Ectodermal cell (in vitro differentiated cells): ENCODE data around the gene SNX14.

Experiments used
- H3K27ac ChIP-seq: 2 replicates; pipeline ENCODE4 v1.7.0; 2013; ENCODE audit warnings: mild to moderate bottlenecking, low read depth, low read length; ENCODE audit not compliant: insufficient read depth, poor library complexity, severe bottlenecking
- H3K27me3 ChIP-seq: 2 replicates; pipeline ENCODE4 v1.7.0; 2013; ENCODE audit warnings: mild to moderate bottlenecking, low read length; ENCODE audit not compliant: insufficient read depth, control insufficient read depth, poor library complexity, severe bottlenecking
- H3K36me3 ChIP-seq: one replicate; pipeline ENCODE4 v1.7.0; 2013; ENCODE audit warnings: low read length; ENCODE audit not compliant: control insufficient read depth, insufficient read depth
- H3K4me1 ChIP-seq: one replicate; pipeline ENCODE4 v1.7.0; 2013; ENCODE audit warnings: low read length; ENCODE audit not compliant: control insufficient read depth, insufficient read depth
- H3K4me3 ChIP-seq: 2 replicates; pipeline ENCODE4 v1.7.0; 2013; ENCODE audit warnings: low read depth, low read length, control low read depth; ENCODE audit not compliant: insufficient read depth
- H3K9me3 ChIP-seq: 2 replicates; pipeline ENCODE4 v1.7.0; 2013; ENCODE audit warnings: mild to moderate bottlenecking, low read length, moderate library complexity; ENCODE audit not compliant: control insufficient read depth
- WGBS, 2 experiments: methylation state at CpG; one replicate each; pipeline ENCODE4 v1.1.7; 2013; ENCODE audit warnings: missing lambda C conversion rate in 2 of 2; 5-methylcytosine and 5-hydroxymethylcytosine counted together

SNX14 gene

DNA sequence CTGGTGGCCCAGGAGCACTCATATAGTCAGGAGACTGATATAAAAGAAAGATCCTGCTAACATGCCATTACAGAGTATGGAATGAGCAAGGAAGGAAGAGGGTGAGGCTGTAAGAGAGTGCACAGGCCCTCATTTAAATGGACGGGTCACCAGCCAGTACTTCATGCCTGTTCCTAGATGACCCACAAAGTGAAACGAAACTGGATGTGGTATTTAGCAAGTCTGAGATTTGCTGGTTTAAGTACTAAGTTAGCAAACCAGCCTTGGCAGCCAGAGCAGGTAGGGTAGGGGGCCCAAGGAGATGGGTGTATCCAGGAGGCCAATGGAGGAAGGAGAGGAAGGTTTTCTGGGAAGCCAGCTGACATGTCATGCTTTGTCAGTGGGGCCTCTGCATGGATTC is 127.9 kb downstream of the SNX14 start:
- Histone ChIP-seq H3K36me3 (no peaks in the 10 kb centered on the region), H3K4me1 (no peaks in the 10 kb centered on the region), H3K27me3 (no peaks in the 10 kb centered on the region), H3K27ac (no peak overlapping the region), H3K4me3 (no peak overlapping the region), H3K9me3 (no peaks in the 10 kb centered on the region)
- WGBS, 2 experiments: 84 to 90% methylated on average over 2 of the region's 2 CpGs

DNA sequence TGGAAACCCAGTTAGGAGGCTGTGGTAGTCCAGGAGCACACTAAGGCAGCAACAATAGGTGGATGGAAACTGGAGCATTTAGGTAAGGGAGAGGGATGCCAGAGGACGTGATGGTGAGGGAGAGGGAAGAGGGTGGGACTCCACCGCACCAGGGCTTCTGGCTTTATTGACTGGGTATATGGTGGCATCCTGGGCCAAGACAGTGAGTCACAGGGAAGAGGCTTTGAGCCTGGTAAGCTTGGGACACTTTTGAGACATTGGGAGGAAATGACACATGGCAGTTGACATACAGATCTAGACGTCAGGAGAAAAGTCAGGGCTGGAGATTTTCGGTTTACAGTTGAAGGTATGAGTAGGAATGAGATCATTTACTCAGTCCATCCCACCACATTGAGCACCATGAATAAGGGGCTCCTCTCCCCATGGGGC is 128.9 kb downstream of the SNX14 start:
- WGBS, 2 experiments: 85 to 93% methylated on average over 3 of the region's 4 CpGs
- Histone ChIP-seq H3K4me3 (no peak overlapping the region), H3K4me1 (no peaks in the 10 kb centered on the region)

GRCh38 chr6:85464260-85464644 is 129.4 kb downstream of the SNX14 start:
- H3K4me1 ChIP-seq: no peaks in the 10 kb centered on the region
- no peak overlapping the region for H3K4me3 ChIP-seq
- no peak overlapping the region for H3K27ac ChIP-seq

More for the DNA sequence above, 128.9 kb downstream of the SNX14 start:
- Histone ChIP-seq H3K36me3 (no peaks in the 10 kb centered on the region), H3K27ac (no peak overlapping the region), H3K27me3 (no peaks in the 10 kb centered on the region), H3K9me3 (no peaks in the 10 kb centered on the region)

DNA sequence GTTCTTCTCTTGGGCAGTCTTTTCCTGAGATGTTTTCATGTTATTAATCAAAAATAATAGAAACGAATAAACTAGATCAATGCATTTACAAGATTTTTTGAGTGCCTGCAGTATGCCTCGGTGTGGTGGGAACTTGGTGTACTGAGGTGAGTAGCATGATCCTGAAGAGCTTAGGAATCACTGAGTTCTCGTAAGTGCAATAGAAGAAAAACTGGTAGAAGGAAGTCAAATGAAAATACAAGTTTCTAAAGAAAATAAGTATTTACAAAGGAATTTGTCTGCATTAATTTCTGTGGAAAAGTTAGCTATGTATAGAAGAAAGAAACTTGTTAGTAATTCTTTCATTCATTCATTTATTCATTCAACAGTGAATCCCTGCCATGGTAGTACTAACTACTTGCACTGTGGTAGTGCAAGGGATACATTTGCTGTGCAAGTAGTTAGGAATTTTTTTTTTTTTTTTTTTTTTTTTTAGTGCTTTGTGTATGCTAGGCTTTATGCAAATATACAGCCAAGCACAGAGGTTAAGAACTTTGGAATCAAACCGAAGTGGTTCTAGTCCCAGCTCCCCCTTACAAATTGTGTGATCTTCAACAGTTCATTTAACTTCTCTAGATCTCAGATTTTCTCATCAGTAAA is 129.9 kb downstream of the SNX14 start:
- no peak overlapping the region for H3K27ac ChIP-seq
- H3K4me1 ChIP-seq: no peaks in the 10 kb centered on the region
- no peaks in the 10 kb centered on the region for H3K36me3 ChIP-seq
- H3K4me3 ChIP-seq: no peak overlapping the region
- H3K27me3 ChIP-seq: no peaks in the 10 kb centered on the region
- 76 to 87% methylated on average over 3 to 4 of the region's 4 CpGs for WGBS, 2 experiments
- no peaks in the 10 kb centered on the region for H3K9me3 ChIP-seq

More at GRCh38 chr6:85464260-85464644, 129.4 kb downstream of the SNX14 start:
- H3K27me3 ChIP-seq: no peaks in the 10 kb centered on the region
- no peaks in the 10 kb centered on the region for H3K9me3 ChIP-seq
- WGBS, 2 experiments: 87% methylated on average over 4 of the region's 4 CpGs
- no peaks in the 10 kb centered on the region for H3K36me3 ChIP-seq

DNA sequence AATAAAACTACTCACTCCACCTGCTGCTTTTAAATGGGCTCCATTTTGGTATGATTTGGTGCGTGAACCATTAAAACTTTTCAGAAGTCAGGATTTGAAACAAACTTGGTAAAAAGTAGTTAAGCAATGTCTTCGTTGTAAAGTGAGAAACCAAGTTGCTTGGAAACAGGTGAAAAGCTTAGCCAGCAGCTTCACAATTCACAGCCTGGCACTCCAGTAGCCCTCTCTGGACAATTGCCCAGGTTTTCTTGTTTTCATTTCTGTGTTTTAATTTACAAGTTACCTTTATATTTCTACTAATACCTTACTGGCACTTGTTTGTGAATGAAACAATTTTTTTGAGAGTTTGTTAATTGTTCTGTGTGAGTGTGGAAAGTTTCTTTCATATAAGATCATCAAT is 131.0 kb downstream of the SNX14 start:
- H3K27ac ChIP-seq: no peak overlapping the region
- 97% methylated on average over 2 of the region's 2 CpGs for WGBS, 2 experiments
- H3K36me3 ChIP-seq: no peaks in the 10 kb centered on the region
- no peaks in the 10 kb centered on the region for H3K4me1 ChIP-seq
- H3K27me3 ChIP-seq: no peaks in the 10 kb centered on the region
- no peaks in the 10 kb centered on the region for H3K9me3 ChIP-seq
- no peak overlapping the region for H3K4me3 ChIP-seq

DNA sequence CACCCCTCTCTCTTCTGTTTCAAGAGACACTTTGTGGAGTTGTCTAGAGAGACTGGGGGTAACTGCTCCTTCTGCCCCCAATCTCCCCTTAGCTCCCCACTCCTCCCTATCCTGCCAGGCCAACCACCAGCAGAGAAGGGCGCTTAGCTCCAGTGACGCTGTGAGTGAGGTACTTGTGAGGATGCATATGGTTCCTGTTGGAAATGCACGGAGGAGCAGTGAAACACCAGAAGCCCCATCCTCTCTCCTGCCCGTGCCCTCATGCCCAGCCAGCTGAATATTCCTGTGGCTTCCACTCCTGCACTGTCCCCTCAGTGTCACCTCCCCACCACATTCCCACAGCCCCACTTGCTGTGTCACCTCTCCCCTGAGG is 131.9 kb downstream of the SNX14 start:
- Histone ChIP-seq H3K4me3 (no peak overlapping the region), H3K9me3 (no peaks in the 10 kb centered on the region), H3K27me3 (no peaks in the 10 kb centered on the region), H3K4me1 (no peaks in the 10 kb centered on the region), H3K36me3 (no peaks in the 10 kb centered on the region), H3K27ac (no peak overlapping the region)
- WGBS, 2 experiments: 84 to 89% methylated on average over 3 to 4 of the region's 4 CpGs

- no peaks in the 10 kb centered on the region for H3K9me3 ChIP-seq
- no peak overlapping the region for H3K4me3 ChIP-seq
- no peaks in the 10 kb centered on the region for H3K4me1 ChIP-seq
- 91 to 92% methylated on average over 3 to 4 of the region's 4 CpGs for WGBS, 2 experiments
- H3K27ac ChIP-seq: no peak overlapping the region
- H3K27me3 ChIP-seq: no peaks in the 10 kb centered on the region
- no peaks in the 10 kb centered on the region for H3K36me3 ChIP-seq
Measured at GRCh38 chr6:85460921-85461797, 132.5 kb downstream of the SNX14 start.

- Histone ChIP-seq H3K36me3 (no peaks in the 10 kb centered on the region), H3K27me3 (no peaks in the 10 kb centered on the region), H3K27ac (no peak overlapping the region), H3K4me1 (no peaks in the 10 kb centered on the region), H3K9me3 (no peaks in the 10 kb centered on the region), H3K4me3 (no peak overlapping the region)
- WGBS, 2 experiments: 38 to 39% methylated on average over 3 of the region's 4 CpGs
Measured at GRCh38 chr6:85460154-85460920, 133.3 kb downstream of the SNX14 start.

- H3K36me3 ChIP-seq: no peaks in the 10 kb centered on the region
- whole genome bisulfite sequencing, 2 experiments: 80 to 86% methylated on average over 4 of the region's 4 CpGs
- no peaks in the 10 kb centered on the region for H3K27me3 ChIP-seq
- no peak overlapping the region for H3K27ac ChIP-seq
- no peaks in the 10 kb centered on the region for H3K9me3 ChIP-seq
- no peaks in the 10 kb centered on the region for H3K4me1 ChIP-seq
- no peak overlapping the region for H3K4me3 ChIP-seq
Measured at GRCh38 chr6:85459224-85459901, 134.3 kb downstream of the SNX14 start.
